Thoracic aorta (tissue), 2 donors: ENCODE measurements around the gene PPM1H. TPM values are rescaled to one million over a fixed set of nuclear protein-coding genes. Genes with fewer than 3 reads are reported as not detected.

Experiments used
- ATAC-seq: fragments of 150-250 bp; one replicate; pipeline ENCODE4 v1.8.0; 2017; ENCODE audit warnings: low read depth; ENCODE audit not compliant: insufficient number of reproducible peaks, low FRiP score
- DNase-seq: peaks from one replicate; pipeline ENCODE4 v3.0.0-alpha.2; 2020; ENCODE audit warnings: low spot score
- H3K27ac ChIP-seq, 2 donors: fragments of 200-600 bp; sonication (generic); 1 replicate in 1 of 2; 2 replicates in 1 of 2; pipeline ENCODE4 v1.5.1; 2016; ENCODE audit warnings: mild to moderate bottlenecking in 2 of 2, moderate library complexity in 2 of 2
- H3K27me3 ChIP-seq: fragments of 200-600 bp; sonication (generic); replicated peaks from 2 replicates; pipeline ENCODE4 v1.6.0; 2016; ENCODE audit warnings: mild to moderate bottlenecking; ENCODE audit not compliant: insufficient read depth
- H3K36me3 ChIP-seq: fragments of 200-600 bp; sonication (generic); one replicate; pipeline ENCODE4 v1.5.1; 2016
- H3K4me1 ChIP-seq, 2 donors: fragments of 200-600 bp; sonication (generic); 1 replicate in 1 of 2; 2 replicates in 1 of 2; pipeline versions ENCODE4 v1.5.1 to v1.6.0; 2016; ENCODE audit warnings: low read depth in 2 of 2, mild to moderate bottlenecking in 1 of 2; ENCODE audit not compliant: control insufficient read depth in 1 of 2
- H3K4me3 ChIP-seq: fragments of 200-600 bp; sonication (generic); 2 replicates; pipeline ENCODE4 v1.5.1; 2016; ENCODE audit warnings: mild to moderate bottlenecking
- H3K9me3 ChIP-seq: fragments of 200-600 bp; sonication (generic); 2 replicates; pipeline ENCODE4 v1.5.1; 2016
- CTCF ChIP-seq: fragments of 200-600 bp; sonication (generic); IDR thresholded peaks from one replicate; pipeline ENCODE4 v1.5.1; 2019; ENCODE audit warnings: antibody characterized with exemption
- total RNA-seq, 2 donors: library from RNA; depleted of rRNA; stranded (reverse); fragments of >200 nt; gene quantifications; one replicate each; pipeline versions ENCODE4 v1.1.0 to v1.2.3, GENCODE V29; 2016

Gene PPM1H
- total RNA-seq, 2 donors from 2014 or later: 9.1 to 10.3 TPM

GRCh38 chr12:62640910-62641448, 294.0 kb downstream of the PPM1H start:
- Histone ChIP-seq H3K9me3 (no peaks in the 10 kb centered on the region), H3K27ac (no peak overlapping the region), H3K4me1 (peaks cover 0 to 5% of the 10 kb centered on the region in 2 donors), H3K27me3 (no peaks in the 10 kb centered on the region), H3K4me3 (no peak overlapping the region), H3K36me3 (no peaks in the 10 kb centered on the region)
- ATAC-seq (no peak), DNase-seq (no peak)
- no peak for TF ChIP-seq CTCF

GRCh38 chr12:62637679-62638078, 297.3 kb downstream of the PPM1H start:
- Histone ChIP-seq H3K4me3 (no peak overlapping the region), H3K36me3 (no peaks in the 10 kb centered on the region), H3K9me3 (no peaks in the 10 kb centered on the region), H3K27ac (no peak overlapping the region), H3K27me3 (no peaks in the 10 kb centered on the region), H3K4me1 (peaks cover under 1 to 14% of the 10 kb centered on the region in 2 donors)
- ATAC-seq: no peak
- no peak for TF ChIP-seq CTCF
- DNase-seq: no peak

GRCh38 chr12:62635649-62636048, 299.3 kb downstream of the PPM1H start:
- Histone ChIP-seq H3K4me1 (peaks cover 4 to 17% of the 10 kb centered on the region in 2 donors), H3K4me3 (no peak overlapping the region), H3K9me3 (no peaks in the 10 kb centered on the region), H3K27ac (no peak overlapping the region), H3K36me3 (no peaks in the 10 kb centered on the region), H3K27me3 (no peaks in the 10 kb centered on the region)
- no peak for ATAC-seq
- TF ChIP-seq CTCF: no peak
- no peak for DNase-seq

GRCh38 chr12:62632411-62632918, 302.5 kb downstream of the PPM1H start:
- Histone ChIP-seq H3K4me3 (peak overlapping the region; percentile 76), H3K27ac (peak overlapping the region in 1 of 2 donors; percentile 49), H3K4me1 (peaks cover 4 to 17% of the 10 kb centered on the region in 2 donors), H3K27me3 (no peaks in the 10 kb centered on the region), H3K36me3 (no peaks in the 10 kb centered on the region), H3K9me3 (no peaks in the 10 kb centered on the region)
- ATAC-seq: no peak
- TF ChIP-seq CTCF: no peak
- DNase-seq: no peak

- no peaks in the 10 kb centered on the region for H3K36me3 ChIP-seq
- peak; percentile 30 for TF ChIP-seq CTCF
- no peak for DNase-seq
- peak overlapping the region; percentile 46 to 49 for H3K27ac ChIP-seq
- ATAC-seq: peak; percentile 76
- H3K4me3 ChIP-seq: peak overlapping the region; percentile 76
- H3K27me3 ChIP-seq: no peaks in the 10 kb centered on the region
- H3K4me1 ChIP-seq: peaks cover 4 to 17% of the 10 kb centered on the region in 2 donors
- no peaks in the 10 kb centered on the region for H3K9me3 ChIP-seq
Measured at GRCh38 chr12:62631471-62632410, 303.2 kb downstream of the PPM1H start.
